ENCODE data around the gene SLC8A2.

Gene SLC8A2

GRCh38 chr19:47509973-47510372 lies 38.3 kb upstream of the SLC8A2 start:
- no peak overlapping the region for H3K4me3 ChIP-seq (replicated peaks in 1 of 2; ENCODE audit: low read depth in 2 of 2, low read length in 2 of 2)
- no peak for TF ChIP-seq CTCF (IDR thresholded peaks at IDR 0.05; ENCODE audit: low read depth, low read length)
- DNase-seq (ENCODE audit: low read depth in 2 of 2), result no peak

DNA sequence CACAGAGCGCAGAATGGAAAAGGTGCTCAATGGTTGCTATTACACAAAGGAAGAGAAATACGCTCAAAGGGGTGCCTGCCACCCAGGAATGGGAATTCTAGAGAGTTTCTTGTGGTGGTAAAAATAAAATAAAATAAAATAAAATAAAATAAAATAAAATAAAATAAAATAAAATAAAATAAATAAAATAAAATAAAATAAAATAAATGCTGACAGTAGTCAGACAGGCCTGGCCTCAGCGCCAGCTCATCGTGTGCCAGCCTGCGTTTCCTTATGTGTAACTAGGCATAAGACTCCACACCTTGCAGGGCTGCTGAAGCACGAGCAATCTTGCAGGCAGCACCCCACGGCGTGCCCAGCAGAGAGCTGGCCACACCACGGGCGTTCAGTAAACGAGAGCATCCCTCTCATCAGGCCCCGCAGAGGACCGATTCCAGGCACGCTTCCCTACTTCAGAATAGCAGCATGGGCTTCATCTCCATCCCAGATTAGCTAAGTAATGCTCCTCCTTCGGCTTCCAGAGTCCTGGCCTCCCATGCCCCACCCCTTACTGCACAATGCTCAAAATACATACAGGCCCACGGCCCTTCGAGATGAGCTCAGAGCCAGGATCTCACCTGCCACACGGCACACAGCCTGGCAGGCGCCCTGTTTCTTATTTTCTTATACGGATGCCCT lies 37.6 kb upstream of the SLC8A2 start:
- DNase-seq (ENCODE audit: low read depth in 2 of 2), result no peak
- H3K4me3 ChIP-seq (replicated peaks in 1 of 2; ENCODE audit: low read depth in 2 of 2, low read length in 2 of 2), result no peak overlapping the region
- TF ChIP-seq CTCF (IDR thresholded peaks at IDR 0.05; ENCODE audit: low read depth, low read length), result no peak

- no peak for TF ChIP-seq CTCF (IDR thresholded peaks at IDR 0.05; ENCODE audit: low read depth, low read length)
- no peak for DNase-seq (ENCODE audit: low read depth in 2 of 2)
- no peak overlapping the region for H3K4me3 ChIP-seq (replicated peaks in 1 of 2; ENCODE audit: low read depth in 2 of 2, low read length in 2 of 2)
Measured at GRCh38 chr19:47508721-47509120, 37.0 kb upstream of the SLC8A2 start.

DNA sequence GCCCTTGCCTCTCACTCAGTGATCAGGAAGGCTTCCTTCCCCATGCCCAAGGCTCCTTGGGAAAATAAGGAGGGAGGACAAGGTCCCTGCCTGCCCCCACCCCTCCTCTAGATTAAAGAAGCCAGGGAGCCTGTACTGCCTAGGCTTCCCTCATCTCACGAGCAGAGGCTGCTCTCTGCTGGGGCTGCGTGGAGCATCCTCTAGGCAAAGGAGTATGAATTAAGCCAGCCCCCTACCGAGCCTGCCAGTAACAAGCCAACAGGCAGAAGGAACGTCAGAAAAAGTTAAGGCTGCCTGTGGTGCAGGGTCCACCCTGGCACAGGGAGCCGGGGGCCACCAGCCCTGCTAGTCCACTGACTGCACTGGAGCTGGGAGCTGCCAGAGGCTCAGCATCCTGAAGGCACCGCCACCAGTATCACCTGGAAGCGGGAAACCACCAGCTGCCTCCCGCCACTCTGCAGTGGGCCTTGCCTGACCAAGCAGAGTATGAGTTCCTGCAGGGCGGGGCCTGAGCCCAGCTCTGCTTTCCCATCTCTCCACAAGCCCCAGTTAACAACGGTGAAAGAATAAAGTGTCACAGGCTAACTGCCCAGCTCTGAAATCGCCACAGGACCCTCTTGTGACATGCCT lies 36.3 kb upstream of the SLC8A2 start:
- TF ChIP-seq CTCF (IDR thresholded peaks at IDR 0.05; ENCODE audit: low read depth, low read length), result no peak
- no peak for DNase-seq (ENCODE audit: low read depth in 2 of 2)
- H3K4me3 ChIP-seq (replicated peaks in 1 of 2; ENCODE audit: low read depth in 2 of 2, low read length in 2 of 2), result no peak overlapping the region

DNA sequence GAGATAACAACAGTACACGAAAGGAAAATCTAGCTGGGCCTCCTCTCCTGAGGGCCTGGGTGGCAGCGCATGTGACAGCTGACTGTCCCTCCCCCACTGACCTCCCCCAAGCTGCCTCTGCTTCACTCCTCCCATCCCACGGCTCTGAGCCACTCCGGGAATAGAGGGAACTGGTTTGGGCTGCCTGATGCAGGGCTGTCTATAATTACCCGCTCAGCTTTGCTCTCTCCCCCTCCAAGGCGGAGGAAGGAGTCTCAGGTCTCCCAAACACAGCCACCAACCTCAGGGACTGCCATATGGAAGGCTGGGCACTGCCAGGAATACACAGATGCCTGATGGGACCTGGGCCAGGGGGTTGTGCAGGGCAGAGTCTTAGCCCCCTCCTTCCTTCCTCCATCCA lies 35.3 kb upstream of the SLC8A2 start:
- H3K4me3 ChIP-seq (replicated peaks in 1 of 2; ENCODE audit: low read depth in 2 of 2, low read length in 2 of 2), result no peak overlapping the region
- TF ChIP-seq CTCF (IDR thresholded peaks at IDR 0.05; ENCODE audit: low read depth, low read length), result no peak
- DNase-seq (ENCODE audit: low read depth in 2 of 2), result no peak

DNA sequence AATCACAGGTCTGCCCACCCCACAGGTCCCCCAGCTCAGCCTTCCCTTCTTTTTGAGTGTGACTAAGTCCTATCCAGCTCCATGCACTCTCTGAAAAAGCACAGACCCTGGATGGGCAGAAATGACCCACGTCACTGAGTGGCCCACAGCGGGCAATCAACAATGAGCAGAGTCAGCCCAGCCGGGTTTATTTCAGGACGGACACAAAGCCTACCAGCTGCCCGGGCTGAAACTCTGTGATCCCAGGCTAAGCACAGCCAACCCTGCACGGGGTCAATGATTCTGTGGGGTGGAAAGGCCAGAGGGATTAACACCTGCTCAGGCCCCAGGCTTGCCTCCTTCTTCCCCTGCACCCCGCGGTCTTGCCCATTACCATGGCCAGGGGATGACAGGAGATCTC lies 34.8 kb upstream of the SLC8A2 start:
- DNase-seq (ENCODE audit: low read depth in 2 of 2), result no peak
- TF ChIP-seq CTCF (IDR thresholded peaks at IDR 0.05; ENCODE audit: low read depth, low read length), result no peak
- H3K4me3 ChIP-seq (replicated peaks in 1 of 2; ENCODE audit: low read depth in 2 of 2, low read length in 2 of 2), result no peak overlapping the region

Measured in cardiac fibroblast (primary cell).